Measurements from ENCODE around the gene HCN3. TPM values are rescaled to one million over a fixed set of nuclear protein-coding genes. Genes with fewer than 3 reads are reported as not detected.

HCN3 gene
- total and polyA plus RNA-seq, 3 donors from 2014 or later: 2.2 to 3.8 (median 3.5) TPM

DNA sequence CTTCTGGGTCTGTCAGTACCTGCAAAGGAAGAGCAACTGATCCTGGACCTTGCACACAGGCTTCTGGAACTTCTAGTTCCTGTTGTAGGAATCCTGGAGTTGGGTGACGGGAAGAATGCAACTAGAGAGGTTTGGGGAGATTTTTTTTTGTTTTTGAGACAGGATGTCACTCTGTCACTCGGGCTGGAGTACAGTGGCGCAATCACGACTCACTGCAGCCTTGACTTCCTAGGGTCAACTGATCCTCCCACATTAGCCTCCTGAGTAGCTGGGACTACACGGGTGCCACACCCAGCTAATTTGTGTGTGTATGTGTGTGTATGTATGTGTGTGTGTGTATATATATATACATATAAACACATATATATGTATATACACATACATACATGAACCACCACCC lies 40.8 kb upstream of the HCN3 start:
- no peaks in the 10 kb centered on the region for H3K36me3 ChIP-seq (ENCODE audit: low read depth, missing control alignments)
- DNase-seq: no peak
- intact Hi-C loops (cut with DNase I; ENCODE audit: low total_unique reads): no loop called here
- no peak overlapping the region for H3K27ac ChIP-seq
- H3K27me3 ChIP-seq: no peaks in the 10 kb centered on the region
- peaks cover 4% of the 10 kb centered on the region for H3K4me1 ChIP-seq
- 87 to 89% methylated on average over 5 of the region's 5 CpGs for WGBS, 2 donors
- TF ChIP-seq, protein P1, sequence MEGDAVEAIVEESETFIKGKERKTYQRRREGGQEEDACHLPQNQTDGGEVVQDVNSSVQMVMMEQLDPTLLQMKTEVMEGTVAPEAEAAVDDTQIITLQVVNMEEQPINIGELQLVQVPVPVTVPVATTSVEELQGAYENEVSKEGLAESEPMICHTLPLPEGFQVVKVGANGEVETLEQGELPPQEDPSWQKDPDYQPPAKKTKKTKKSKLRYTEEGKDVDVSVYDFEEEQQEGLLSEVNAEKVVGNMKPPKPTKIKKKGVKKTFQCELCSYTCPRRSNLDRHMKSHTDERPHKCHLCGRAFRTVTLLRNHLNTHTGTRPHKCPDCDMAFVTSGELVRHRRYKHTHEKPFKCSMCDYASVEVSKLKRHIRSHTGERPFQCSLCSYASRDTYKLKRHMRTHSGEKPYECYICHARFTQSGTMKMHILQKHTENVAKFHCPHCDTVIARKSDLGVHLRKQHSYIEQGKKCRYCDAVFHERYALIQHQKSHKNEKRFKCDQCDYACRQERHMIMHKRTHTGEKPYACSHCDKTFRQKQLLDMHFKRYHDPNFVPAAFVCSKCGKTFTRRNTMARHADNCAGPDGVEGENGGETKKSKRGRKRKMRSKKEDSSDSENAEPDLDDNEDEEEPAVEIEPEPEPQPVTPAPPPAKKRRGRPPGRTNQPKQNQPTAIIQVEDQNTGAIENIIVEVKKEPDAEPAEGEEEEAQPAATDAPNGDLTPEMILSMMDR (IDR thresholded peaks at IDR 0.05): no peak
- no peak for TF ChIP-seq POLR2A (IDR thresholded peaks at IDR 0.05)
- no peak overlapping the region for H3K4me3 ChIP-seq
- H3K9me3 ChIP-seq: no peaks in the 10 kb centered on the region

GRCh38 chr1:155241069-155241679 lies 36.1 kb upstream of the HCN3 start:
- Histone ChIP-seq H3K36me3 (ENCODE audit: low read depth, missing control alignments) (no peaks in the 10 kb centered on the region), H3K27me3 (no peaks in the 10 kb centered on the region), H3K27ac (no peak overlapping the region), H3K4me3 (no peak overlapping the region), H3K4me1 (peaks cover 8% of the 10 kb centered on the region), H3K9me3 (no peaks in the 10 kb centered on the region)
- 27 to 30% methylated on average over 4 of the region's 4 CpGs for WGBS, 2 donors
- peak; percentile 86 for DNase-seq
- TF ChIP-seq POLR2A (IDR thresholded peaks at IDR 0.05): no peak
- TF ChIP-seq, protein P1 (IDR thresholded peaks at IDR 0.05): no peak
- intact Hi-C loops (cut with DNase I; ENCODE audit: low total_unique reads): no loop called here

DNA sequence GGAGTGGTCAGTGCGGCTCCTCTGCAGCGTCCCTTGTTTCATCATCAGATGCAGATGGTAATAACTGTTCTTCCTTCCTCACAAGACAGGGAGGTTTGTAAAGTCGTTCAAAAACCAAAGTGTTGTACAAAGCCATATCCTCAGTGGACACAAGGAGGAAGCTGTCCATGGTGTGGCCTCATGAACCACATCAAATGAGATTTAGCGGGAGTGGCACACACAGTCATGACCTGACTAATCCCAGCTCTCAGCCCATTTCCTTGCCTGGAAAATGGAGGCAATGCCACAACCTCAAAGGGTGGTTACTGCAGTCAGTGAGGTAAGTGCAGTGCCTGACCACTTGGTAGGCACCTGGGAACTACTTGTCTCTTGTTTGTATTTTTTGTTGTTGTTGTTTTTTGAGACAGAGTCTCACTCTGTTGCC lies 35.4 kb upstream of the HCN3 start:
- Histone ChIP-seq H3K36me3 (ENCODE audit: low read depth, missing control alignments) (no peaks in the 10 kb centered on the region), H3K4me1 (peaks cover 8% of the 10 kb centered on the region), H3K27ac (no peak overlapping the region), H3K9me3 (no peaks in the 10 kb centered on the region), H3K4me3 (no peak overlapping the region), H3K27me3 (no peaks in the 10 kb centered on the region)
- DNase-seq: no peak
- intact Hi-C loops (cut with DNase I; ENCODE audit: low total_unique reads): no loop called here
- 64 to 75% methylated on average over 4 of the region's 4 CpGs for WGBS, 2 donors
- TF ChIP-seq, protein P1 (IDR thresholded peaks at IDR 0.05): no peak
- no peak for TF ChIP-seq POLR2A (IDR thresholded peaks at IDR 0.05)

DNA sequence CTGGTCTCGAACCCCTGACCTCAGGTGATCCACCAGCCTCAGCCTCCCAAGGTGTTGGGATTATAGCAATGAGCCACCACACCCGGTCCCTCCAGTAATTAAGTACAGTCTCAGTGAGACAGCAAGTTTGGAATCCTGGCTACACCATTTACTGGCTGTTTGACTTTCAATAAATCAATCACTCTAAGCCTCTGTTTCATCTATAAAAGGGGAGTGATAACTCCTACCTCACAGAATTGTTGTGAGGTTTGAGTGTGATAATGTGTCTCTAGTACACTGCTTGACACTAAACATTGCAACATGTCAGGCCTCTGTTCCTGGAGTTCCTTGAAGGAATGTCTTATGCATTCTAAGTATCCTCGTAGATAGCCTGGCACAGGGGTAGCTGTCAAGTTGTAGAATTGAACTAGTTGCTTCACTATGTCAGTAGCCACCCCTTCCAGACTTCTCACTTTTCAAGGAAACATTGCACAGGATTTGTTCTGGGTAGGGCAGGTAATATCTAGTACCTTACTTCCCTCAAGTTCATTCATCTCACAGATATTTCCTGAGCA lies 34.4 kb upstream of the HCN3 start:
- Histone ChIP-seq H3K27ac (peak overlapping the region in 1 of 2 donors; percentile 94), H3K4me1 (peaks cover 8% of the 10 kb centered on the region), H3K9me3 (no peaks in the 10 kb centered on the region), H3K27me3 (no peaks in the 10 kb centered on the region), H3K36me3 (ENCODE audit: low read depth, missing control alignments) (no peaks in the 10 kb centered on the region), H3K4me3 (no peak overlapping the region)
- 78 to 80% methylated on average over 3 of the region's 3 CpGs for WGBS, 2 donors
- no peak for DNase-seq
- no peak for TF ChIP-seq POLR2A (IDR thresholded peaks at IDR 0.05)
- TF ChIP-seq, protein P1 (IDR thresholded peaks at IDR 0.05): no peak
- intact Hi-C loops (cut with DNase I; ENCODE audit: low total_unique reads): no loop called here

All from testis (tissue), 3 donors.